ENCODE measurements around the gene ZCWPW1. TPM values are rescaled to one million over a fixed set of nuclear protein-coding genes. Genes with fewer than 3 reads are reported as not detected.

ZCWPW1 gene
- total RNA-seq, 2 experiments from 2014 or later, result 4.1 to 10.8 TPM

DNA sequence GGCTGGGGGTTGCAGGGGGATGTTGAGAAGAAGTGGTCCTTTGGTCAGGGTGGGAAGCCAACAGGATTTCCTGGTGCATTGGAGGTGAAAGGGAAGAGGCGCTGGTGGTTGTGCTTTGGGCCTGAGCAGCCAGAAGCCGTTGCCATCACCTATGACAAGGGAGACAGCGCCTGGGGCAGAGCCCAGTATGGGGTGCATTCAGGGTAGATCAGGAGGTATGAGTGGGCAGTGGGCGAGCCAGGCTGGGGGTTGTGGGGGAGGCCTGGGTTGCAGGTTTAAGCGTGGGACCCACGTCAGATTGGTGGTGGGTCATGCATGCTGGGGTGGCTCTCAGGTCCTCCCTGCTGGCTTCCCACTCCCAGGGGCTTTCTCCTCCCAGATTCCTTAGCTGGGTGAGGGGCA is 76.8 kb downstream of the ZCWPW1 start:
- H3K4me1 ChIP-seq (ENCODE audit: insufficient read depth, low read length, poor library complexity, severe bottlenecking), result peaks cover 7% of the 10 kb centered on the region
- H3K9me2 ChIP-seq (ENCODE audit: insufficient read depth, low read length), result no peaks in the 10 kb centered on the region
- TF ChIP-seq, protein P1, sequence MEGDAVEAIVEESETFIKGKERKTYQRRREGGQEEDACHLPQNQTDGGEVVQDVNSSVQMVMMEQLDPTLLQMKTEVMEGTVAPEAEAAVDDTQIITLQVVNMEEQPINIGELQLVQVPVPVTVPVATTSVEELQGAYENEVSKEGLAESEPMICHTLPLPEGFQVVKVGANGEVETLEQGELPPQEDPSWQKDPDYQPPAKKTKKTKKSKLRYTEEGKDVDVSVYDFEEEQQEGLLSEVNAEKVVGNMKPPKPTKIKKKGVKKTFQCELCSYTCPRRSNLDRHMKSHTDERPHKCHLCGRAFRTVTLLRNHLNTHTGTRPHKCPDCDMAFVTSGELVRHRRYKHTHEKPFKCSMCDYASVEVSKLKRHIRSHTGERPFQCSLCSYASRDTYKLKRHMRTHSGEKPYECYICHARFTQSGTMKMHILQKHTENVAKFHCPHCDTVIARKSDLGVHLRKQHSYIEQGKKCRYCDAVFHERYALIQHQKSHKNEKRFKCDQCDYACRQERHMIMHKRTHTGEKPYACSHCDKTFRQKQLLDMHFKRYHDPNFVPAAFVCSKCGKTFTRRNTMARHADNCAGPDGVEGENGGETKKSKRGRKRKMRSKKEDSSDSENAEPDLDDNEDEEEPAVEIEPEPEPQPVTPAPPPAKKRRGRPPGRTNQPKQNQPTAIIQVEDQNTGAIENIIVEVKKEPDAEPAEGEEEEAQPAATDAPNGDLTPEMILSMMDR (conservative IDR thresholded peaks at IDR 0.05; ENCODE audit: low read length), result no peak
- TF ChIP-seq EZH2phosphoT487 (IDR thresholded peaks at IDR 0.05; ENCODE audit: borderline replicate concordance, low read depth, low read length), result no peak
- ChIA-PET CTCF (ENCODE audit: unreplicated experiment) (no interaction called here), POLR2A (no interaction called here)
- no peak for DNase-seq (ENCODE audit: low spot score)
- peaks cover 89% of the 10 kb centered on the region for H3K36me3 ChIP-seq (ENCODE audit: insufficient read depth, low read length)
- H3K79me2 ChIP-seq (ENCODE audit: insufficient read depth, low read depth, low read length), result 0 out of 2 replicates have a peak, but pooled peaks cover 3% of the 10 kb centered on the region
- H3K9me3 ChIP-seq (ENCODE audit: low read length), result no peaks in the 10 kb centered on the region
- intact Hi-C loops (cut with micrococcal nuclease; ENCODE audit: unreplicated experiment), result no loop called here
- no peak overlapping the region for H3K27ac ChIP-seq (ENCODE audit: low read depth, low read length, poor library complexity, severe bottlenecking)
- no peak overlapping the region for H3K4me2 ChIP-seq (ENCODE audit: low read length)
- no TSS peak for BruUV-seq (replicated peaks)
- no peak overlapping the region for H2AFZ ChIP-seq (ENCODE audit: low read length)
- H4K20me1 ChIP-seq (ENCODE audit: insufficient read depth, low read length), result peaks cover 4% of the 10 kb centered on the region; the same call in 1 of the 2 replicates
- no peak overlapping the region for H3K4me3 ChIP-seq (ENCODE audit: low read depth, low read length, poor library complexity, severe bottlenecking)

Other genes starting within 250 kb of the ZCWPW1 start
- gene PVRIG, start 208.8 kb downstream of the ZCWPW1 start, total RNA-seq (2014; rRNA removed; shearing (Covaris generic)), result 61.5 and 83.3 TPM in 2 replicates
- gene PVRIG, start 208.8 kb downstream of the ZCWPW1 start, total RNA-seq (2022), result 86.6 and 99.4 TPM in 2 replicates
- not detected in 2 replicates for gene SPDYE3, start 121.0 kb downstream of the ZCWPW1 start, total RNA-seq (2014; rRNA removed; shearing (Covaris generic))
- gene SPDYE3, start 121.0 kb downstream of the ZCWPW1 start, total RNA-seq (2022), result not detected in 2 replicates
- gene PILRB, start 70.6 kb downstream of the ZCWPW1 start, total RNA-seq (2014; rRNA removed; shearing (Covaris generic)), result 90.2 and 102 TPM in 2 replicates
- gene PILRB, start 70.6 kb downstream of the ZCWPW1 start, total RNA-seq (2022), result 95.0 and 106 TPM in 2 replicates
- 6.4 and 8.0 TPM in 2 replicates for gene PILRA, start 55.2 kb downstream of the ZCWPW1 start, total RNA-seq (2014; rRNA removed; shearing (Covaris generic))
- 13.5 and 16.0 TPM in 2 replicates for gene PILRA, start 55.2 kb downstream of the ZCWPW1 start, total RNA-seq (2022)
- 37.9 and 44.2 TPM in 2 replicates for gene MEPCE, start 1.1 kb upstream of the ZCWPW1 start, total RNA-seq (2014; rRNA removed; shearing (Covaris generic))
- 54.1 and 65.6 TPM in 2 replicates for gene MEPCE, start 1.1 kb upstream of the ZCWPW1 start, total RNA-seq (2022)
- gene PPP1R35, start 7.8 kb upstream of the ZCWPW1 start, total RNA-seq (2014; rRNA removed; shearing (Covaris generic)), result 127 and 137 TPM in 2 replicates
- gene PPP1R35, start 7.8 kb upstream of the ZCWPW1 start, total RNA-seq (2022), result 86.9 and 90.6 TPM in 2 replicates
- 0.54 and 1.6 TPM in 2 replicates for gene SPACDR, start 35.6 kb upstream of the ZCWPW1 start, total RNA-seq (2014; rRNA removed; shearing (Covaris generic))
- 2.4 and 3.7 TPM in 2 replicates for gene SPACDR, start 35.6 kb upstream of the ZCWPW1 start, total RNA-seq (2022)
- 38.5 and 41.4 TPM in 2 replicates for gene TSC22D4, start 50.5 kb upstream of the ZCWPW1 start, total RNA-seq (2014; rRNA removed; shearing (Covaris generic))
- 75.4 and 76.6 TPM in 2 replicates for gene TSC22D4, start 50.5 kb upstream of the ZCWPW1 start, total RNA-seq (2022)
- 0.08 and 0.98 TPM in 2 replicates for gene NYAP1, start 55.2 kb upstream of the ZCWPW1 start, total RNA-seq (2014; rRNA removed; shearing (Covaris generic))
- gene NYAP1, start 55.2 kb upstream of the ZCWPW1 start, total RNA-seq (2022), result 0.10 and 0.50 TPM in 2 replicates
- gene AGFG2, start 110.5 kb upstream of the ZCWPW1 start, total RNA-seq (2014; rRNA removed; shearing (Covaris generic)), result 7.9 and 11.5 TPM in 2 replicates
- 15.2 and 17.1 TPM in 2 replicates for gene AGFG2, start 110.5 kb upstream of the ZCWPW1 start, total RNA-seq (2022)
- gene SAP25, start 145.2 kb upstream of the ZCWPW1 start, total RNA-seq (2014; rRNA removed; shearing (Covaris generic)), result 1.2 and 1.5 TPM in 2 replicates
- gene SAP25, start 145.2 kb upstream of the ZCWPW1 start, total RNA-seq (2022), result 12.7 and 14.0 TPM in 2 replicates
- gene LRCH4, start 157.4 kb upstream of the ZCWPW1 start, total RNA-seq (2014; rRNA removed; shearing (Covaris generic)), result 30.3 and 39.2 TPM in 2 replicates
- gene LRCH4, start 157.4 kb upstream of the ZCWPW1 start, total RNA-seq (2022), result 72.0 and 75.5 TPM in 2 replicates
- gene FBXO24, start 157.6 kb upstream of the ZCWPW1 start, total RNA-seq (2014; rRNA removed; shearing (Covaris generic)), result 0.16 TPM in 1 of 2 replicates, not detected in the other
- 1.2 and 1.7 TPM in 2 replicates for gene FBXO24, start 157.6 kb upstream of the ZCWPW1 start, total RNA-seq (2022)
- 8.8 and 27.6 TPM in 2 replicates for gene PCOLCE, start 173.7 kb upstream of the ZCWPW1 start, total RNA-seq (2014; rRNA removed; shearing (Covaris generic))
- 32.3 and 38.3 TPM in 2 replicates for gene PCOLCE, start 173.7 kb upstream of the ZCWPW1 start, total RNA-seq (2022)
- gene MOSPD3, start 183.8 kb upstream of the ZCWPW1 start, total RNA-seq (2014; rRNA removed; shearing (Covaris generic)), result 7.1 and 12.0 TPM in 2 replicates
- gene MOSPD3, start 183.8 kb upstream of the ZCWPW1 start, total RNA-seq (2022), result 10.4 and 15.1 TPM in 2 replicates
- gene TFR2, start 212.8 kb upstream of the ZCWPW1 start, total RNA-seq (2014; rRNA removed; shearing (Covaris generic)), result 8.1 and 12.1 TPM in 2 replicates
- gene TFR2, start 212.8 kb upstream of the ZCWPW1 start, total RNA-seq (2022), result 25.0 and 26.0 TPM in 2 replicates
- gene ACTL6B, start 227.7 kb upstream of the ZCWPW1 start, total RNA-seq (2014; rRNA removed; shearing (Covaris generic)), result not detected in 2 replicates
- gene ACTL6B, start 227.7 kb upstream of the ZCWPW1 start, total RNA-seq (2022), result not detected in 2 replicates
- 59.4 and 80.4 TPM in 2 replicates for gene GNB2, start 245.0 kb upstream of the ZCWPW1 start, total RNA-seq (2014; rRNA removed; shearing (Covaris generic))
- 174 and 180 TPM in 2 replicates for gene GNB2, start 245.0 kb upstream of the ZCWPW1 start, total RNA-seq (2022)